Measurements from ENCODE around the gene GLIS2.

Gene GLIS2

DNA sequence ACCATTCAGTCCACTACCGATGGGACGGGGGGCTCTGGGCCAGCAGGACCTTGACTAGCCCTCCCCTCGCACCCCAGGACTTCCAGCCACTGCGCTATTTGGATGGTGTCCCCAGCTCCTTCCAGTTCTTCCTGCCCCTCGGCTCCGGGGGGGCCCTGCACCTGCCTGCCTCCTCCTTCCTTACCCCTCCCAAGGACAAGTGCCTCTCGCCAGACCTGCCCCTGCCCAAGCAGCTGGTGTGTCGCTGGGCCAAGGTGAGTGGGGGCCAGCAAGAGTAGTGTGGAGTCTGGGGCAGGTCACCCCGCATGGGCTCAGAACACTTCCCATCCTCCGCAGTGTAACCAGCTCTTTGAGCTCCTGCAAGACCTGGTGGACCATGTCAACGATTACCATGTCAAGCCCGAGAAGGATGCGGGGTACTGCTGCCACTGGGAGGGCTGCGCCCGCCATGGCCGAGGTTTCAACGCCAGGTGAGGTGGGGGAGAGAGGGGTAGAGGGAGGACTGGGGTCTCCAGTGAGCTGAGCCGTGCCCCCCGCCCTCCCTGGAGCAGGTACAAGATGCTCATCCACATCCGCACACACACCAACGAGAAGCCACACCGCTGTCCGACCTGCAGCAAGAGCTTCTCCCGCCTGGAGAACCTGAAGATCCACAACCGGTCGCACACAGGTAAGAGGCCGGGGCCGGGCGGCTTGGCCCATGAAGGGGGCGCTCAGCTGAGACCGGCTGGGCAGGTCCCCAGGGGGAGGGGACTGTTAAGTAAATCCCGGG is 19.0 kb downstream of the GLIS2 start:
- Histone ChIP-seq H3K36me3 (ENCODE audit: insufficient read depth, low read length) (no peaks in the 10 kb centered on the region), H3K4me3 (ENCODE audit: low read length, poor library complexity, severe bottlenecking) (no peak overlapping the region), H3K9me2 (replicated peaks; ENCODE audit: low read depth, low read length) (no peaks in the 10 kb centered on the region), H3K4me2 (ENCODE audit: low read depth, low read length, poor library complexity, severe bottlenecking) (no peak overlapping the region), H4K20me1 (ENCODE audit: insufficient read depth, low read length, poor library complexity, severe bottlenecking) (no peaks in the 10 kb centered on the region), H3K79me2 (ENCODE audit: insufficient read depth, low read length) (no peaks in the 10 kb centered on the region), H3F3A (ENCODE audit: low read depth) (no peaks in the 10 kb centered on the region), H3K4me1 (ENCODE audit: insufficient read depth, low read length, poor library complexity, severe bottlenecking) (no peaks in the 10 kb centered on the region), H3K9me3 (ENCODE audit: insufficient read depth, low read depth, low read length) (no peaks in the 10 kb centered on the region), H3K27me3 (ENCODE audit: insufficient read depth, low read length, poor library complexity, severe bottlenecking) (no peaks in the 10 kb centered on the region), H3K9ac (ENCODE audit: low read depth, low read length, poor library complexity, severe bottlenecking) (no peak overlapping the region), H2AFZ (ENCODE audit: low read length) (no peak overlapping the region)
- TF ChIP-seq EZH2phosphoT487 (IDR thresholded peaks at IDR 0.05; ENCODE audit: borderline replicate concordance): no peak
- TF ChIP-seq, protein P1, sequence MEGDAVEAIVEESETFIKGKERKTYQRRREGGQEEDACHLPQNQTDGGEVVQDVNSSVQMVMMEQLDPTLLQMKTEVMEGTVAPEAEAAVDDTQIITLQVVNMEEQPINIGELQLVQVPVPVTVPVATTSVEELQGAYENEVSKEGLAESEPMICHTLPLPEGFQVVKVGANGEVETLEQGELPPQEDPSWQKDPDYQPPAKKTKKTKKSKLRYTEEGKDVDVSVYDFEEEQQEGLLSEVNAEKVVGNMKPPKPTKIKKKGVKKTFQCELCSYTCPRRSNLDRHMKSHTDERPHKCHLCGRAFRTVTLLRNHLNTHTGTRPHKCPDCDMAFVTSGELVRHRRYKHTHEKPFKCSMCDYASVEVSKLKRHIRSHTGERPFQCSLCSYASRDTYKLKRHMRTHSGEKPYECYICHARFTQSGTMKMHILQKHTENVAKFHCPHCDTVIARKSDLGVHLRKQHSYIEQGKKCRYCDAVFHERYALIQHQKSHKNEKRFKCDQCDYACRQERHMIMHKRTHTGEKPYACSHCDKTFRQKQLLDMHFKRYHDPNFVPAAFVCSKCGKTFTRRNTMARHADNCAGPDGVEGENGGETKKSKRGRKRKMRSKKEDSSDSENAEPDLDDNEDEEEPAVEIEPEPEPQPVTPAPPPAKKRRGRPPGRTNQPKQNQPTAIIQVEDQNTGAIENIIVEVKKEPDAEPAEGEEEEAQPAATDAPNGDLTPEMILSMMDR (conservative IDR thresholded peaks at IDR 0.05; ENCODE audit: low read length): no peak

DNA sequence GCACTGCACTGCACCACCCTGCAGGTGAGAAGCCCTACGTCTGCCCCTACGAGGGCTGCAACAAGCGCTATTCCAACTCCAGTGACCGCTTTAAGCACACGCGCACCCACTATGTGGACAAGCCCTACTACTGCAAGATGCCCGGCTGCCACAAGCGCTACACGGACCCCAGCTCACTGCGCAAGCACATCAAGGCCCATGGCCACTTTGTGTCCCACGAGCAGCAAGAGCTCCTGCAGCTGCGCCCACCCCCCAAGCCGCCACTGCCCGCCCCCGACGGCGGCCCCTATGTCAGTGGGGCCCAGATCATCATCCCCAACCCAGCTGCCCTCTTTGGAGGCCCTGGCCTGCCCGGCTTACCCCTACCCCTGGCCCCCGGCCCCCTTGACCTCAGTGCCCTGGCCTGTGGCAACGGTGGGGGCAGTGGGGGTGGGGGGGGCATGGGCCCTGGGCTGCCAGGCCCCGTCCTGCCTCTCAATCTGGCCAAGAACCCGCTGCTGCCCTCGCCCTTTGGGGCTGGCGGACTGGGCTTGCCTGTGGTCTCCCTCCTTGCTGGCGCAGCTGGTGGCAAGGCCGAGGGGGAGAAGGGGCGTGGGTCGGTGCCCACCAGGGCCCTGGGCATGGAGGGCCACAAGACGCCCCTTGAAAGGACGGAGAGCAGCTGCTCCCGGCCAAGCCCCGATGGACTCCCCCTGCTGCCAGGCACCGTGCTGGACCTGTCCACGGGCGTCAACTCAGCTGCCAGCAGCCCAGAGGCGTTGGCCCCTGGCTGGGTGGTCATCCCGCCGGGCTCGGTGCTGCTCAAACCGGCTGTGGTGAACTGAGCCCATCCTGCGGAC is 21.1 kb downstream of the GLIS2 start:
- Histone ChIP-seq H3K36me3 (ENCODE audit: insufficient read depth, low read length) (no peaks in the 10 kb centered on the region), H2AFZ (ENCODE audit: low read length) (no peak overlapping the region), H3K9me2 (replicated peaks; ENCODE audit: low read depth, low read length) (no peaks in the 10 kb centered on the region), H3K9ac (ENCODE audit: low read depth, low read length, poor library complexity, severe bottlenecking) (no peak overlapping the region), H3K4me2 (ENCODE audit: low read depth, low read length, poor library complexity, severe bottlenecking) (no peak overlapping the region), H3K4me3 (ENCODE audit: low read length, poor library complexity, severe bottlenecking) (no peak overlapping the region), H3F3A (ENCODE audit: low read depth) (no peaks in the 10 kb centered on the region), H3K79me2 (ENCODE audit: insufficient read depth, low read length) (no peaks in the 10 kb centered on the region), H3K4me1 (ENCODE audit: insufficient read depth, low read length, poor library complexity, severe bottlenecking) (no peaks in the 10 kb centered on the region), H3K9me3 (ENCODE audit: insufficient read depth, low read depth, low read length) (no peaks in the 10 kb centered on the region), H4K20me1 (ENCODE audit: insufficient read depth, low read length, poor library complexity, severe bottlenecking) (no peaks in the 10 kb centered on the region), H3K27me3 (ENCODE audit: insufficient read depth, low read length, poor library complexity, severe bottlenecking) (no peaks in the 10 kb centered on the region)
- TF ChIP-seq, protein P1 (conservative IDR thresholded peaks at IDR 0.05; ENCODE audit: low read length): no peak
- no peak for TF ChIP-seq EZH2phosphoT487 (IDR thresholded peaks at IDR 0.05; ENCODE audit: borderline replicate concordance)

DNA sequence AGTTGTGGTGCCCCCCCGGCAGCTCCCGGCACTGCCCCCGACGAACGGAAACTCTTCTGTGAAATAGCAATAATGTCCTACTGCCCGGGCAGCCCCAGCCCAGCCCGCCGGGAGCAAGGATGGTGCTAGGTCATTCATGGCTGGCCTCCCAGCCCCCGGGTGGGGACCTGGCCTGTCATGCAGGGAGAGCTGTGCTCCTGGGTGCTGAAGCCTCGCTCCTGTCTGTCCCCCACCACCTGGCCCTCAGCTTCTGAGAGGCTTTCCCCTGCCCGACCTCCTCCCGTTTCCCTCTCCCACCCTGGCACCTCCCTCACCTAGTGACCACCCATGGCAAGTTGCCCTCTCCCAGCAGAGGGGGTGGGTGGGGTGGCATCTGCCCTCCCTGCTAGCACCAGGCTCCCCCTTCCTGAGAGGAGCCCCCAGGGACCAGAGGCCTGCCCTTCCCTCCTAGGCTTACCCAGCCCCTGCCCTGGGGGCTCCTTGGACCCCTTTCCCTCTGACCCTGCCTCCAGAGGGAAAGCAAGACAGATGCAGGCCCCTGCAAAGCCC is 21.7 kb downstream of the GLIS2 start:
- no peaks in the 10 kb centered on the region for H3K9me3 ChIP-seq (ENCODE audit: insufficient read depth, low read depth, low read length)
- H3F3A ChIP-seq (ENCODE audit: low read depth): no peaks in the 10 kb centered on the region
- H3K4me2 ChIP-seq (ENCODE audit: low read depth, low read length, poor library complexity, severe bottlenecking): no peak overlapping the region
- no peaks in the 10 kb centered on the region for H3K4me1 ChIP-seq (ENCODE audit: insufficient read depth, low read length, poor library complexity, severe bottlenecking)
- H3K9ac ChIP-seq (ENCODE audit: low read depth, low read length, poor library complexity, severe bottlenecking): no peak overlapping the region
- no peak overlapping the region for H3K4me3 ChIP-seq (ENCODE audit: low read length, poor library complexity, severe bottlenecking)
- H2AFZ ChIP-seq (ENCODE audit: low read length): no peak overlapping the region
- no peaks in the 10 kb centered on the region for H4K20me1 ChIP-seq (ENCODE audit: insufficient read depth, low read length, poor library complexity, severe bottlenecking)
- TF ChIP-seq EZH2phosphoT487 (IDR thresholded peaks at IDR 0.05; ENCODE audit: borderline replicate concordance): no peak
- TF ChIP-seq, protein P1 (conservative IDR thresholded peaks at IDR 0.05; ENCODE audit: low read length): no peak
- no peaks in the 10 kb centered on the region for H3K79me2 ChIP-seq (ENCODE audit: insufficient read depth, low read length)
- no peaks in the 10 kb centered on the region for H3K9me2 ChIP-seq (replicated peaks; ENCODE audit: low read depth, low read length)
- H3K36me3 ChIP-seq (ENCODE audit: insufficient read depth, low read length): no peaks in the 10 kb centered on the region
- no peaks in the 10 kb centered on the region for H3K27me3 ChIP-seq (ENCODE audit: insufficient read depth, low read length, poor library complexity, severe bottlenecking)

Data from Loucy (cell line).